K562 (cell line): ENCODE measurements around the gene ZNF124. TPM values are rescaled to one million over a fixed set of nuclear protein-coding genes. Genes with fewer than 3 reads are reported as not detected.

Experiments used
- ADNP ChIP-seq: fragments of 200-800 bp; sonication (Bioruptor generic); IDR thresholded peaks from 2 replicates; pipeline ENCODE4 v1.6.1; 2016; ENCODE audit warnings: missing genetic modification characterization, missing compliant biosample characterization
- ARID1B ChIP-seq: fragments of 450-650 bp; IDR thresholded peaks from 2 replicates; pipeline ENCODE4 v1.6.1; 2016; ENCODE audit warnings: antibody characterized with exemption, mild to moderate bottlenecking, inconsistent platforms
- BRCA1 ChIP-seq, 2 experiments: fragments of 450-650 bp in 1 of 2; sonication (generic) in 1 of 2; formaldehyde crosslinking in 1 of 2; IDR thresholded peaks; 2 replicates each; pipeline versions ENCODE4 v1.5.0 to v1.6.1; 2017 to 2020; ENCODE audit warnings: mild to moderate bottlenecking in 1 of 2, missing genetic modification reagents in 1 of 2
- BRD4 ChIP-seq: fragments of 200-600 bp; sonication (generic); IDR thresholded peaks from 2 replicates; pipeline ENCODE4 v1.6.1; 2017; ENCODE audit warnings: inconsistent platforms
- CBX2 ChIP-seq: fragments of 200-600 bp; sonication (generic); IDR thresholded peaks from one replicate; pipeline ENCODE4 v1.6.1; 2012; ENCODE audit warnings: mild to moderate bottlenecking, low read length, inconsistent platforms; ENCODE audit not compliant: insufficient read depth, poor library complexity, severe bottlenecking
- CHD4 ChIP-seq: fragments of 200-600 bp; sonication (generic); IDR thresholded peaks from 3 replicates; pipeline ENCODE4 v1.6.1; 2012; ENCODE audit warnings: low read depth, mild to moderate bottlenecking, mixed read lengths, low read length, inconsistent platforms; ENCODE audit not compliant: insufficient read depth, insufficient replicate concordance, poor library complexity, severe bottlenecking
- ETV1 ChIP-seq: fragments of 450-650 bp; conservative IDR thresholded peaks from 2 replicates; pipeline ENCODE4 v1.6.1; 2016; ENCODE audit warnings: missing genetic modification characterization, control low read depth, low read depth, missing compliant biosample characterization
- IFI16 ChIP-seq: fragments of 250-450 bp; sonication (Bioruptor Pico); IDR thresholded peaks from 2 replicates; pipeline ENCODE4 v2.1.2; 2022; ENCODE audit warnings: mild to moderate bottlenecking, inconsistent platforms
- LARP7 ChIP-seq: fragments of 450-650 bp; IDR thresholded peaks from 2 replicates; pipeline ENCODE4 v1.6.1; 2016
- LCOR ChIP-seq: sonication (generic); formaldehyde crosslinking; IDR thresholded peaks from 2 replicates; pipeline ENCODE4 v1.8.0; 2022; ENCODE audit warnings: mild to moderate bottlenecking, missing genetic modification reagents
- MED1 ChIP-seq: sonication (generic); formaldehyde crosslinking; IDR thresholded peaks from 2 replicates; pipeline ENCODE4 v1.8.1; 2023; ENCODE audit warnings: missing genetic modification reagents, borderline replicate concordance
- MEIS2 ChIP-seq: fragments of 450-650 bp; IDR thresholded peaks from 2 replicates; pipeline ENCODE4 v1.6.1; 2014; ENCODE audit warnings: mild to moderate bottlenecking; ENCODE audit not compliant: partially characterized antibody
- NCOA6 ChIP-seq: fragments of 450-650 bp; IDR thresholded peaks from 2 replicates; pipeline ENCODE4 v1.6.1; 2017; ENCODE audit warnings: mild to moderate bottlenecking
- PHB ChIP-seq: fragments of 250-450 bp; sonication (Bioruptor Pico); IDR thresholded peaks from 2 replicates; pipeline ENCODE4 v1.5.0; 2021
- RB1 ChIP-seq: fragments of 450-650 bp; IDR thresholded peaks from 2 replicates; pipeline ENCODE4 v1.6.1; 2017; ENCODE audit warnings: low read depth, mild to moderate bottlenecking
- RBM39 ChIP-seq: fragments of 200-400 bp; formaldehyde crosslinking; optimal IDR thresholded peaks from 2 replicates; pipeline ENCODE3; 2018; ENCODE audit warnings: low read depth, low read length
- SIX5 ChIP-seq, 2 experiments: IDR thresholded peaks; 2 replicates each; pipeline ENCODE4 v1.6.1; 2011; ENCODE audit warnings: low read length in 2 of 2, borderline replicate concordance in 1 of 2, low read depth in 1 of 2, mild to moderate bottlenecking in 1 of 2, moderate library complexity in 1 of 2; ENCODE audit not compliant: insufficient read depth in 1 of 2
- SMARCA5 ChIP-seq: fragments of 450-650 bp; IDR thresholded peaks from 2 replicates; pipeline ENCODE4 v1.6.1; 2016
- SMC3 ChIP-seq: conservative IDR thresholded peaks from 2 replicates; pipeline ENCODE4 v1.6.1; 2011; ENCODE audit warnings: low read depth, low read length, improper control_type of control experiment; ENCODE audit not compliant: insufficient read depth
- SUPT5H ChIP-seq: fragments of 450-650 bp; IDR thresholded peaks from 2 replicates; pipeline ENCODE4 v1.6.1; 2016
- XRCC5 ChIP-seq: fragments of 200-400 bp; formaldehyde crosslinking; IDR thresholded peaks from 2 replicates; pipeline ENCODE4 v1.6.1; 2017; ENCODE audit warnings: low read depth, mild to moderate bottlenecking, low read length
- ZC3H4 ChIP-seq: sonication (generic); formaldehyde crosslinking; IDR thresholded peaks from 2 replicates; pipeline ENCODE4 v1.9.0; 2021; ENCODE audit warnings: missing genetic modification reagents, borderline replicate concordance
- ZNF282 ChIP-seq: sonication (generic); formaldehyde crosslinking; IDR thresholded peaks from 2 replicates; pipeline ENCODE4 v1.8.1; 2023; ENCODE audit warnings: missing genetic modification reagents
- ZNF668 ChIP-seq: fragments of 250-450 bp; sonication (Bioruptor Pico); IDR thresholded peaks from 2 replicates; pipeline ENCODE4 v1.8.0; 2022; ENCODE audit warnings: mild to moderate bottlenecking, inconsistent platforms
- ZZZ3 ChIP-seq: fragments of 450-650 bp; IDR thresholded peaks from 2 replicates; pipeline ENCODE4 v1.6.1; 2016; ENCODE audit warnings: antibody characterized with exemption, mild to moderate bottlenecking, moderate library complexity
- polyA plus RNA-seq, 8 experiments: library from polyadenylated mRNA; depleted of rRNA in 4 of 8; stranded (reverse) in 5 of 8; unstranded in 3 of 8; fragments of >200 nt; fragmentation: Nextera tagmentation in 2 of 8; fragmentation: Illumina TruSeq in 1 of 8; extraction: Ambion mirVana in 2 of 8; extraction: Trizol in 1 of 8; gene quantifications; 2 replicates each; pipeline versions ENCODE4 v1.2.1 to v1.2.3, GENCODE V29; 2011 to 2014; ENCODE audit warnings: inconsistent platforms in 1 of 8, missing spikeins in 1 of 8
- total RNA-seq, 7 experiments: library from RNA; depleted of rRNA in 6 of 7; stranded (reverse); fragments of >200 nt in 6 of 7; fragmentation: Illumina TruSeq in 2 of 7; extraction: Trizol in 2 of 7; gene quantifications; 2 replicates each; pipeline versions ENCODE4 v1.2.1 to v1.2.3, GENCODE V29; 2011 to 2021; ENCODE audit warnings: low replicate concordance in 1 of 7
- TF ChIP-seq, protein P1 (sequence below): fragments of 250-450 bp; sonication (Bioruptor Pico); IDR thresholded peaks from 2 replicates; pipeline ENCODE4 v1.5.0; 2021; ENCODE audit warnings: mild to moderate bottlenecking, moderate library complexity
- TF ChIP-seq, protein P2 (sequence below): fragments of 450-650 bp; IDR thresholded peaks from 2 replicates; pipeline ENCODE4 v1.6.1; 2016

ZNF124 gene
- total and polyA plus RNA-seq, 9 of the 15 experiments (the other 6 are each of a cell fraction or from before 2014, with no cell fraction given): 7.6 to 71.5 (median 20.2) TPM

GRCh38 chr1:247111700-247112478, 59.9 kb downstream of the ZNF124 start (continued):
- TF ChIP-seq, protein P1, sequence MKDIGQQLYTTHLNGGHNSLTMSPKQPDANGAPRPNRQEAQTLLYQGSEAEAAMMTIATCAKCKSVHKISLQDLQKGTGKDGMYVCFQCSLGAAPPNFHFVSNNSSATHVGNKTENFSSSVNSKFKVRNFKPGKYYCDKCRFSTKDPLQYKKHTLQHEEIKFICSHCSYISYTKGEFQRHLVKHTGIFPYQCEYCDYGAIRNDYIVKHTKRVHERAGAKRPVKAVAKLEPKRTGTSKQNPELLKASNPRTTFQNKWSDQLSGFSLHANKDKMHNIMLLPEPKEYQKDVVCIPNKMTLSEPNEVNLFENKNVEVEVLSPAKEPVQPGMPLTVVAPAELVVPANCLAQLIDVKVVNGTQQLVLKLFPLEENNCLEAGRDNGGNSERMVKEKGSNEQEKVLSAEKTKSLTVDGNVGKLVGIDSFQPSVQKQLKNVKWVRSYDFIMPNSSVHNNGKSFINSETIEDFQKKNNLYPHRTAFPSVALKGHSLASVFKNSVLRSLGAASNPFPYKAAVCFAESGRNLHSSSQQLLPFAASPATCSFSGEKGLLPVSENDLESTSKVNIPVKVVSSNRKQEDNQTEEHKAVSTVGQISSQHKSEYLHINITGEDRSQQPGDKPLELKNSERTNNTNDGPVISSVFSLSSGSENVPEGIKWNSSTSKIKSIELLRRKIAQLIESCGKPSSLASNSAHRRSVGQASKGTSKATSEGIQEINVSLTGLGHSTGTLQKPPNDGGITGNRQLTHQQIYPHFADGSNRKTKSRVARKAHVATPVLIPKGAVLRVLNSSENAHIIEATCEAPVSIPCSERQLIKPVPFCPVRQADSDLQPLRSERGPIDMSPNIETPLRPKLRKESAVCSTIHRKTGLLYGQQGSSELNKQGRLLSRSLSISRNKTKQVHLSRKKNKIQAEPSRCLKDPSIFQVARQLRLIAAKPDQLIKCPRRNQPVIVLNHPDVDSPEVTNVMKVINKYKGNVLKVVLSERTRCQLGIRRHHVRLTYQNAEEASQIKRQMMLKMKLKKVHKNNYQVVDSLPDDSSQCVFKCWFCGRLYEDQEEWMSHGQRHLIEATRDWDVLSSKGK (CRISPR knock-in tag): no peak
- TF ChIP-seq LARP7: no peak
- TF ChIP-seq BRCA1 (IDR thresholded peaks at IDR 0.05): no peak
- TF ChIP-seq BRCA1 (CRISPR knock-in tag; IDR thresholded peaks at IDR 0.05): no peak
- TF ChIP-seq SMARCA5: 0 out of 2 replicates have a peak, but pooled peaks have one; percentile 25
- no peak for TF ChIP-seq CBX2
- TF ChIP-seq ARID1B: peak; percentile 48
- no peak for TF ChIP-seq PHB
- TF ChIP-seq ETV1 (tag): peak; percentile 91
- no peak for TF ChIP-seq SIX5 (IDR thresholded peaks at IDR 0.05; ENCODE audit: borderline replicate concordance in 1 of 2, insufficient read depth in 1 of 2, low read depth in 1 of 2, low read length in 2 of 2)
- TF ChIP-seq ZNF668 (CRISPR knock-in tag): no peak
- peak; percentile 77 for TF ChIP-seq RB1
- no peak for TF ChIP-seq ZC3H4 (CRISPR knock-in tag)
- TF ChIP-seq RBM39: no peak
- TF ChIP-seq BRD4: no peak
- no peak for TF ChIP-seq ZZZ3
- TF ChIP-seq IFI16 (CRISPR knock-in tag): no peak
- no peak for TF ChIP-seq XRCC5
- TF ChIP-seq MEIS2: peak; percentile 39
- TF ChIP-seq SMC3: no peak
- TF ChIP-seq, protein P2, sequence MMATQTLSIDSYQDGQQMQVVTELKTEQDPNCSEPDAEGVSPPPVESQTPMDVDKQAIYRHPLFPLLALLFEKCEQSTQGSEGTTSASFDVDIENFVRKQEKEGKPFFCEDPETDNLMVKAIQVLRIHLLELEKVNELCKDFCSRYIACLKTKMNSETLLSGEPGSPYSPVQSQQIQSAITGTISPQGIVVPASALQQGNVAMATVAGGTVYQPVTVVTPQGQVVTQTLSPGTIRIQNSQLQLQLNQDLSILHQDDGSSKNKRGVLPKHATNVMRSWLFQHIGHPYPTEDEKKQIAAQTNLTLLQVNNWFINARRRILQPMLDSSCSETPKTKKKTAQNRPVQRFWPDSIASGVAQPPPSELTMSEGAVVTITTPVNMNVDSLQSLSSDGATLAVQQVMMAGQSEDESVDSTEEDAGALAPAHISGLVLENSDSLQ: peak; percentile 89; the same call in 1 of the 2 replicates
- peak; percentile 71 for TF ChIP-seq SUPT5H
- no peak for TF ChIP-seq ADNP (tag)
- no peak for TF ChIP-seq CHD4
- TF ChIP-seq NCOA6: no peak
- peak; percentile 62; the same call in 1 of the 2 replicates for TF ChIP-seq LCOR (CRISPR knock-in tag)
- TF ChIP-seq MED1: no peak
- TF ChIP-seq ZNF282 (CRISPR knock-in tag): no peak; the same call in 1 of the 2 replicates
